HEK293 (cell line): Measurements from ENCODE around the gene PPM1L.
A peak's percentile ranks its signal among the peaks of the same experiment; 100 is the strongest.

Source experiments
- GLI4 ChIP-seq: fragments of 450-650 bp; formaldehyde crosslinking; IDR thresholded peaks from 2 replicates; pipeline ENCODE4 v1.5.1; 2016; ENCODE audit warnings: missing biosample characterization, missing genetic modification characterization
- GLIS2 ChIP-seq: fragments of 450-650 bp; formaldehyde crosslinking; IDR thresholded peaks from 2 replicates; pipeline ENCODE4 v1.5.1; 2016; ENCODE audit warnings: missing biosample characterization, missing genetic modification characterization
- KLF1 ChIP-seq: fragments of 450-650 bp; formaldehyde crosslinking; IDR thresholded peaks from 2 replicates; pipeline ENCODE4 v1.5.1; 2016; ENCODE audit warnings: missing biosample characterization, missing genetic modification characterization
- REPIN1 ChIP-seq: fragments of 450-650 bp; formaldehyde crosslinking; IDR thresholded peaks from 2 replicates; pipeline ENCODE4 v1.5.1; 2017; ENCODE audit warnings: missing biosample characterization, missing genetic modification characterization, low read depth
- SALL2 ChIP-seq: fragments of 450-650 bp; formaldehyde crosslinking; IDR thresholded peaks from 2 replicates; pipeline ENCODE4 v1.5.0; 2017; ENCODE audit warnings: missing biosample characterization, mild to moderate bottlenecking, missing genetic modification characterization, borderline replicate concordance
- SCRT1 ChIP-seq: fragments of 450-650 bp; formaldehyde crosslinking; IDR thresholded peaks from 2 replicates; pipeline ENCODE4 v1.5.1; 2016; ENCODE audit warnings: missing biosample characterization, missing genetic modification characterization, borderline replicate concordance
- SP3 ChIP-seq: fragments of 450-650 bp; formaldehyde crosslinking; IDR thresholded peaks from 2 replicates; pipeline ENCODE4 v1.5.1; 2016; ENCODE audit warnings: missing biosample characterization, missing genetic modification characterization
- YY2 ChIP-seq: fragments of 450-650 bp; formaldehyde crosslinking; IDR thresholded peaks from 2 replicates; pipeline ENCODE4 v1.5.1; 2016; ENCODE audit warnings: missing biosample characterization, missing genetic modification characterization
- ZBTB21 ChIP-seq: fragments of 450-650 bp; formaldehyde crosslinking; IDR thresholded peaks from 2 replicates; pipeline ENCODE4 v1.5.1; 2017; ENCODE audit warnings: missing biosample characterization, missing genetic modification characterization
- ZNF132 ChIP-seq: fragments of 450-650 bp; formaldehyde crosslinking; IDR thresholded peaks from 2 replicates; pipeline ENCODE4 v1.5.1; 2017; ENCODE audit warnings: missing biosample characterization, missing genetic modification characterization, borderline replicate concordance
- ZNF133 ChIP-seq: fragments of 450-650 bp; formaldehyde crosslinking; IDR thresholded peaks from 2 replicates; pipeline ENCODE4 v1.5.1; 2016; ENCODE audit warnings: missing biosample characterization, missing genetic modification characterization
- ZNF211 ChIP-seq: fragments of 450-650 bp; formaldehyde crosslinking; IDR thresholded peaks from 2 replicates; pipeline ENCODE4 v1.5.1; 2016; ENCODE audit warnings: low read depth, missing biosample characterization, missing genetic modification characterization
- ZNF350 ChIP-seq: fragments of 450-650 bp; formaldehyde crosslinking; IDR thresholded peaks from 2 replicates; pipeline ENCODE4 v1.5.0; 2017; ENCODE audit warnings: missing biosample characterization, mild to moderate bottlenecking, missing genetic modification characterization
- ZNF501 ChIP-seq: fragments of 450-650 bp; formaldehyde crosslinking; IDR thresholded peaks from 2 replicates; pipeline ENCODE4 v1.5.1; 2016; ENCODE audit warnings: missing biosample characterization, missing genetic modification characterization
- ZNF530 ChIP-seq: fragments of 450-650 bp; formaldehyde crosslinking; IDR thresholded peaks from 2 replicates; pipeline ENCODE4 v1.5.1; 2016; ENCODE audit warnings: low read depth, missing biosample characterization, missing genetic modification characterization
- ZNF571 ChIP-seq: fragments of 450-650 bp; formaldehyde crosslinking; IDR thresholded peaks from 2 replicates; pipeline ENCODE4 v1.5.0; 2017; ENCODE audit warnings: missing biosample characterization, missing genetic modification characterization
- ZNF76 ChIP-seq: fragments of 450-650 bp; formaldehyde crosslinking; IDR thresholded peaks from 2 replicates; pipeline ENCODE4; 2016; ENCODE audit warnings: low read depth, missing biosample characterization, missing genetic modification characterization, borderline replicate concordance
- ZNF791 ChIP-seq: fragments of 450-650 bp; formaldehyde crosslinking; IDR thresholded peaks from 2 replicates; pipeline ENCODE4 v1.5.1; 2016; ENCODE audit warnings: missing biosample characterization, missing genetic modification characterization
- ZSCAN23 ChIP-seq: fragments of 450-650 bp; formaldehyde crosslinking; IDR thresholded peaks from 2 replicates; pipeline ENCODE4 v1.5.1; 2016; ENCODE audit warnings: missing biosample characterization, missing genetic modification characterization
- ZXDB ChIP-seq: fragments of 450-650 bp; formaldehyde crosslinking; IDR thresholded peaks from 2 replicates; pipeline ENCODE4 v1.5.1; 2016; ENCODE audit warnings: missing biosample characterization, missing genetic modification characterization
- TF ChIP-seq, protein P1 (sequence below): fragments of 450-650 bp; IDR thresholded peaks from 2 replicates; pipeline ENCODE4 v1.5.1; 2018; ENCODE audit warnings: missing biosample characterization, mild to moderate bottlenecking, missing genetic modification characterization
- TF ChIP-seq, protein P2 (sequence below): fragments of 450-650 bp; formaldehyde crosslinking; optimal IDR thresholded peaks from 2 replicates; pipeline ENCODE3; 2016; ENCODE audit warnings: missing biosample characterization, mild to moderate bottlenecking, missing genetic modification characterization
- TF ChIP-seq, protein P3 (sequence below): fragments of 450-650 bp; formaldehyde crosslinking; IDR thresholded peaks from 2 replicates; pipeline ENCODE4 v1.5.1; 2017; ENCODE audit warnings: missing biosample characterization, missing genetic modification characterization
- TF ChIP-seq, protein P4 (sequence below): fragments of 450-650 bp; formaldehyde crosslinking; IDR thresholded peaks from 2 replicates; pipeline ENCODE4 v1.5.1; 2017; ENCODE audit warnings: missing biosample characterization, missing genetic modification characterization
- TF ChIP-seq, protein P5 (sequence below): fragments of 450-650 bp; formaldehyde crosslinking; IDR thresholded peaks from 2 replicates; pipeline ENCODE4 v1.5.1; 2017; ENCODE audit warnings: missing biosample characterization, missing genetic modification characterization
- TF ChIP-seq, protein P6 (sequence below): fragments of 450-650 bp; formaldehyde crosslinking; IDR thresholded peaks from 2 replicates; pipeline ENCODE4 v1.5.1; 2016; ENCODE audit warnings: missing biosample characterization, missing genetic modification characterization
- TF ChIP-seq, protein P7 (sequence below): fragments of 450-650 bp; formaldehyde crosslinking; IDR thresholded peaks from 2 replicates; pipeline ENCODE4; 2016; ENCODE audit warnings: missing biosample characterization, missing genetic modification characterization

Gene PPM1L

DNA sequence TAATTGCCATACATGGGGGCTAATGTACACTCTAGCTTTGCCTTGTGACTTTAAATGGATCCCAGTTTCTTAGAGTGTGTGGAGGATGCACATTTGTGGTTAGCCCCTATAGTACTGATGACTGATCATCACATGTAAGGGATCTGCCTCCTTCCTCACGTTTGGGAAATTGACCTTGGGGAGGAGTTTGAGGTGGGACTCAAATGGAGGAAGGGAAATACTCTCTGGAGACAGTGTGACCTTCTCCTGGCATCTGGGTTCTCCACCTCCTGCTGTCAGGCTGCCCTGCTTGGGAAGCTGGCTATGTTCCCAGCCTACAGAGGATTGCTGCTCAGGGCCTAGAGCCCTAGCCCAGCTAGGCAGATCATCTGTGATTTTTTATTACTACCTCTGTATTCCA lies 48.7 kb downstream of the PPM1L start (continued):
- TF ChIP-seq, protein P1, sequence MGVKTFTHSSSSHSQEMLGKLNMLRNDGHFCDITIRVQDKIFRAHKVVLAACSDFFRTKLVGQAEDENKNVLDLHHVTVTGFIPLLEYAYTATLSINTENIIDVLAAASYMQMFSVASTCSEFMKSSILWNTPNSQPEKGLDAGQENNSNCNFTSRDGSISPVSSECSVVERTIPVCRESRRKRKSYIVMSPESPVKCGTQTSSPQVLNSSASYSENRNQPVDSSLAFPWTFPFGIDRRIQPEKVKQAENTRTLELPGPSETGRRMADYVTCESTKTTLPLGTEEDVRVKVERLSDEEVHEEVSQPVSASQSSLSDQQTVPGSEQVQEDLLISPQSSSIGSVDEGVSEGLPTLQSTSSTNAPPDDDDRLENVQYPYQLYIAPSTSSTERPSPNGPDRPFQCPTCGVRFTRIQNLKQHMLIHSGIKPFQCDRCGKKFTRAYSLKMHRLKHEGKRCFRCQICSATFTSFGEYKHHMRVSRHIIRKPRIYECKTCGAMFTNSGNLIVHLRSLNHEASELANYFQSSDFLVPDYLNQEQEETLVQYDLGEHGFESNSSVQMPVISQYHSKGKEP, result no peak
- no peak for TF ChIP-seq SALL2 (tag by site-specific recombination)
- no peak for TF ChIP-seq GLIS2
- no peak for TF ChIP-seq ZNF530 (tag by site-specific recombination)
- 0 out of 2 replicates have a peak, but pooled peaks have one; percentile 29 for TF ChIP-seq ZSCAN23 (tag by site-specific recombination)
- TF ChIP-seq YY2 (tag by site-specific recombination), result no peak
- no peak for TF ChIP-seq ZNF571
- TF ChIP-seq, protein P2, sequence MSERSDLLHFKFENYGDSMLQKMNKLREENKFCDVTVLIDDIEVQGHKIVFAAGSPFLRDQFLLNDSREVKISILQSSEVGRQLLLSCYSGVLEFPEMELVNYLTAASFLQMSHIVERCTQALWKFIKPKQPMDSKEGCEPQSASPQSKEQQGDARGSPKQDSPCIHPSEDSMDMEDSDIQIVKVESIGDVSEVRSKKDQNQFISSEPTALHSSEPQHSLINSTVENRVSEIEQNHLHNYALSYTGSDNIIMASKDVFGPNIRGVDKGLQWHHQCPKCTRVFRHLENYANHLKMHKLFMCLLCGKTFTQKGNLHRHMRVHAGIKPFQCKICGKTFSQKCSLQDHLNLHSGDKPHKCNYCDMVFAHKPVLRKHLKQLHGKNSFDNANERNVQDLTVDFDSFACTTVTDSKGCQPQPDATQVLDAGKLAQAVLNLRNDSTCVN (tag by site-specific recombination), result no peak
- no peak for TF ChIP-seq ZNF501 (tag by site-specific recombination)
- TF ChIP-seq, protein P3, sequence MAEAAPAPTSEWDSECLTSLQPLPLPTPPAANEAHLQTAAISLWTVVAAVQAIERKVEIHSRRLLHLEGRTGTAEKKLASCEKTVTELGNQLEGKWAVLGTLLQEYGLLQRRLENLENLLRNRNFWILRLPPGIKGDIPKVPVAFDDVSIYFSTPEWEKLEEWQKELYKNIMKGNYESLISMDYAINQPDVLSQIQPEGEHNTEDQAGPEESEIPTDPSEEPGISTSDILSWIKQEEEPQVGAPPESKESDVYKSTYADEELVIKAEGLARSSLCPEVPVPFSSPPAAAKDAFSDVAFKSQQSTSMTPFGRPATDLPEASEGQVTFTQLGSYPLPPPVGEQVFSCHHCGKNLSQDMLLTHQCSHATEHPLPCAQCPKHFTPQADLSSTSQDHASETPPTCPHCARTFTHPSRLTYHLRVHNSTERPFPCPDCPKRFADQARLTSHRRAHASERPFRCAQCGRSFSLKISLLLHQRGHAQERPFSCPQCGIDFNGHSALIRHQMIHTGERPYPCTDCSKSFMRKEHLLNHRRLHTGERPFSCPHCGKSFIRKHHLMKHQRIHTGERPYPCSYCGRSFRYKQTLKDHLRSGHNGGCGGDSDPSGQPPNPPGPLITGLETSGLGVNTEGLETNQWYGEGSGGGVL (tag by site-specific recombination), result peak; percentile 66
- no peak for TF ChIP-seq REPIN1 (tag by site-specific recombination)
- TF ChIP-seq SCRT1 (tag by site-specific recombination), result no peak
- no peak for TF ChIP-seq KLF1
- no peak for TF ChIP-seq ZXDB (tag by site-specific recombination)
- no peak for TF ChIP-seq ZNF76
- no peak for TF ChIP-seq ZNF133 (tag by site-specific recombination)
- TF ChIP-seq, protein P4, sequence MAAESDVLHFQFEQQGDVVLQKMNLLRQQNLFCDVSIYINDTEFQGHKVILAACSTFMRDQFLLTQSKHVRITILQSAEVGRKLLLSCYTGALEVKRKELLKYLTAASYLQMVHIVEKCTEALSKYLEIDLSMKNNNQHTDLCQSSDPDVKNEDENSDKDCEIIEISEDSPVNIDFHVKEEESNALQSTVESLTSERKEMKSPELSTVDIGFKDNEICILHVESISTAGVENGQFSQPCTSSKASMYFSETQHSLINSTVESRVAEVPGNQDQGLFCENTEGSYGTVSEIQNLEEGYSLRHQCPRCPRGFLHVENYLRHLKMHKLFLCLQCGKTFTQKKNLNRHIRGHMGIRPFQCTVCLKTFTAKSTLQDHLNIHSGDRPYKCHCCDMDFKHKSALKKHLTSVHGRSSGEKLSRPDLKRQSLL (tag by site-specific recombination), result no peak
- TF ChIP-seq, protein P5, sequence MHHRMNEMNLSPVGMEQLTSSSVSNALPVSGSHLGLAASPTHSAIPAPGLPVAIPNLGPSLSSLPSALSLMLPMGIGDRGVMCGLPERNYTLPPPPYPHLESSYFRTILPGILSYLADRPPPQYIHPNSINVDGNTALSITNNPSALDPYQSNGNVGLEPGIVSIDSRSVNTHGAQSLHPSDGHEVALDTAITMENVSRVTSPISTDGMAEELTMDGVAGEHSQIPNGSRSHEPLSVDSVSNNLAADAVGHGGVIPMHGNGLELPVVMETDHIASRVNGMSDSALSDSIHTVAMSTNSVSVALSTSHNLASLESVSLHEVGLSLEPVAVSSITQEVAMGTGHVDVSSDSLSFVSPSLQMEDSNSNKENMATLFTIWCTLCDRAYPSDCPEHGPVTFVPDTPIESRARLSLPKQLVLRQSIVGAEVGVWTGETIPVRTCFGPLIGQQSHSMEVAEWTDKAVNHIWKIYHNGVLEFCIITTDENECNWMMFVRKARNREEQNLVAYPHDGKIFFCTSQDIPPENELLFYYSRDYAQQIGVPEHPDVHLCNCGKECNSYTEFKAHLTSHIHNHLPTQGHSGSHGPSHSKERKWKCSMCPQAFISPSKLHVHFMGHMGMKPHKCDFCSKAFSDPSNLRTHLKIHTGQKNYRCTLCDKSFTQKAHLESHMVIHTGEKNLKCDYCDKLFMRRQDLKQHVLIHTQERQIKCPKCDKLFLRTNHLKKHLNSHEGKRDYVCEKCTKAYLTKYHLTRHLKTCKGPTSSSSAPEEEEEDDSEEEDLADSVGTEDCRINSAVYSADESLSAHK (tag by site-specific recombination), result no peak
- TF ChIP-seq ZNF211 (tag by site-specific recombination), result no peak
- no peak for TF ChIP-seq GLI4 (tag by site-specific recombination)
- TF ChIP-seq, protein P6, sequence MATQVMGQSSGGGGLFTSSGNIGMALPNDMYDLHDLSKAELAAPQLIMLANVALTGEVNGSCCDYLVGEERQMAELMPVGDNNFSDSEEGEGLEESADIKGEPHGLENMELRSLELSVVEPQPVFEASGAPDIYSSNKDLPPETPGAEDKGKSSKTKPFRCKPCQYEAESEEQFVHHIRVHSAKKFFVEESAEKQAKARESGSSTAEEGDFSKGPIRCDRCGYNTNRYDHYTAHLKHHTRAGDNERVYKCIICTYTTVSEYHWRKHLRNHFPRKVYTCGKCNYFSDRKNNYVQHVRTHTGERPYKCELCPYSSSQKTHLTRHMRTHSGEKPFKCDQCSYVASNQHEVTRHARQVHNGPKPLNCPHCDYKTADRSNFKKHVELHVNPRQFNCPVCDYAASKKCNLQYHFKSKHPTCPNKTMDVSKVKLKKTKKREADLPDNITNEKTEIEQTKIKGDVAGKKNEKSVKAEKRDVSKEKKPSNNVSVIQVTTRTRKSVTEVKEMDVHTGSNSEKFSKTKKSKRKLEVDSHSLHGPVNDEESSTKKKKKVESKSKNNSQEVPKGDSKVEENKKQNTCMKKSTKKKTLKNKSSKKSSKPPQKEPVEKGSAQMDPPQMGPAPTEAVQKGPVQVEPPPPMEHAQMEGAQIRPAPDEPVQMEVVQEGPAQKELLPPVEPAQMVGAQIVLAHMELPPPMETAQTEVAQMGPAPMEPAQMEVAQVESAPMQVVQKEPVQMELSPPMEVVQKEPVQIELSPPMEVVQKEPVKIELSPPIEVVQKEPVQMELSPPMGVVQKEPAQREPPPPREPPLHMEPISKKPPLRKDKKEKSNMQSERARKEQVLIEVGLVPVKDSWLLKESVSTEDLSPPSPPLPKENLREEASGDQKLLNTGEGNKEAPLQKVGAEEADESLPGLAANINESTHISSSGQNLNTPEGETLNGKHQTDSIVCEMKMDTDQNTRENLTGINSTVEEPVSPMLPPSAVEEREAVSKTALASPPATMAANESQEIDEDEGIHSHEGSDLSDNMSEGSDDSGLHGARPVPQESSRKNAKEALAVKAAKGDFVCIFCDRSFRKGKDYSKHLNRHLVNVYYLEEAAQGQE, result no peak
- TF ChIP-seq ZBTB21 (tag by site-specific recombination), result no peak
- no peak for TF ChIP-seq ZNF791
- TF ChIP-seq ZNF350 (tag by site-specific recombination), result no peak
- TF ChIP-seq, protein P7, sequence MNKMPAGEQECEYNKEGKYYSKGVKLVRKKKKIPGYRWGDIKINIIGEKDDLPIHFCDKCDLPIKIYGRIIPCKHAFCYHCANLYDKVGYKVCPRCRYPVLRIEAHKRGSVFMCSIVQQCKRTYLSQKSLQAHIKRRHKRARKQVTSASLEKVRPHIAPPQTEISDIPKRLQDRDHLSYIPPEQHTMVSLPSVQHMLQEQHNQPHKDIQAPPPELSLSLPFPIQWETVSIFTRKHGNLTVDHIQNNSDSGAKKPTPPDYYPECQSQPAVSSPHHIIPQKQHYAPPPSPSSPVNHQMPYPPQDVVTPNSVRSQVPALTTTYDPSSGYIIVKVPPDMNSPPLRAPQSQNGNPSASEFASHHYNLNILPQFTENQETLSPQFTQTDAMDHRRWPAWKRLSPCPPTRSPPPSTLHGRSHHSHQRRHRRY (tag by site-specific recombination), result no peak
- TF ChIP-seq SP3 (tag by site-specific recombination), result peak; percentile 68; the same call in 1 of the 2 replicates
- no peak for TF ChIP-seq ZNF132 (tag by site-specific recombination)
